ENCODE results near the gene FBXL2. TPM values are rescaled to one million over a fixed set of nuclear protein-coding genes. Genes with fewer than 3 reads are reported as not detected.
A peak's percentile ranks its signal among the peaks of the same experiment; 100 is the strongest.
"Not testable (repeated sequence)": the region's sequence is repeated elsewhere in the genome, so short reads cannot be mapped to it uniquely, and the experiment has no call there.

Gene FBXL2
- total RNA-seq, 1 donor from 2014 or later: 1.5 TPM

GRCh38 chr3:33403756-33404155, 126.5 kb downstream of the FBXL2 start:
- no peaks in the 10 kb centered on the region for H3K27me3 ChIP-seq (ENCODE audit: low read depth)
- no peak for TF ChIP-seq CTCF (IDR thresholded peaks at IDR 0.05; ENCODE audit: borderline replicate concordance)
- no peaks in the 10 kb centered on the region for H3K4me1 ChIP-seq
- H3K27ac ChIP-seq (replicated peaks): no peak overlapping the region
- no peak for DNase-seq
- intact Hi-C loops (cut with micrococcal nuclease): no loop called here
- H3K4me3 ChIP-seq: no peak overlapping the region
- H3K36me3 ChIP-seq: peaks cover 94% of the 10 kb centered on the region
- no peaks in the 10 kb centered on the region for H3K9me3 ChIP-seq (replicated peaks)

- DNase-seq; H3K27ac ChIP-seq (replicated peaks); intact Hi-C loops (cut with micrococcal nuclease); H3K4me1 ChIP-seq; H3K4me3 ChIP-seq; H3K9me3 ChIP-seq (replicated peaks); H3K27me3 ChIP-seq (ENCODE audit: low read depth): not testable (repeated sequence)
- H3K36me3 ChIP-seq: peaks cover 79% of the 10 kb centered on the region
These were observed 133.6 kb downstream of the FBXL2 start for GRCh38 chr3:33410816-33411215.

- Histone ChIP-seq H3K27ac (replicated peaks) (no peak overlapping the region), H3K9me3 (replicated peaks) (no peaks in the 10 kb centered on the region), H3K36me3 (peaks cover 54% of the 10 kb centered on the region), H3K27me3 (ENCODE audit: low read depth) (no peaks in the 10 kb centered on the region), H3K4me1 (no peaks in the 10 kb centered on the region), H3K4me3 (no peak overlapping the region)
- no peak for TF ChIP-seq CTCF (IDR thresholded peaks at IDR 0.05; ENCODE audit: borderline replicate concordance)
- DNase-seq: no peak
- intact Hi-C loops (cut with micrococcal nuclease): no loop called here
These were observed 139.9 kb downstream of the FBXL2 start for GRCh38 chr3:33417066-33417673.

GRCh38 chr3:33419948-33420347, 142.7 kb downstream of the FBXL2 start:
- intact Hi-C loops (cut with micrococcal nuclease): no loop called here
- TF ChIP-seq CTCF (IDR thresholded peaks at IDR 0.05; ENCODE audit: borderline replicate concordance): no peak
- DNase-seq: no peak
- peaks cover 61% of the 10 kb centered on the region for H3K36me3 ChIP-seq
- no peak overlapping the region for H3K4me3 ChIP-seq
- peaks cover 12% of the 10 kb centered on the region for H3K4me1 ChIP-seq
- no peaks in the 10 kb centered on the region for H3K9me3 ChIP-seq (replicated peaks)
- H3K27ac ChIP-seq (replicated peaks): no peak overlapping the region
- H3K27me3 ChIP-seq (ENCODE audit: low read depth): no peaks in the 10 kb centered on the region

GRCh38 chr3:33420966-33421365, 143.7 kb downstream of the FBXL2 start:
- Histone ChIP-seq H3K27ac (replicated peaks) (no peak overlapping the region), H3K4me3 (no peak overlapping the region), H3K4me1 (peaks cover 21% of the 10 kb centered on the region), H3K9me3 (replicated peaks) (no peaks in the 10 kb centered on the region), H3K27me3 (ENCODE audit: low read depth) (no peaks in the 10 kb centered on the region), H3K36me3 (peaks cover 59% of the 10 kb centered on the region)
- DNase-seq: no peak
- TF ChIP-seq CTCF (IDR thresholded peaks at IDR 0.05; ENCODE audit: borderline replicate concordance): no peak
- intact Hi-C loops (cut with micrococcal nuclease): no loop called here

- intact Hi-C loops (cut with micrococcal nuclease): no loop called here
- Histone ChIP-seq H3K4me1 (peaks cover 47% of the 10 kb centered on the region), H3K4me3 (no peak overlapping the region), H3K27ac (replicated peaks) (peak overlapping the region; percentile 52), H3K9me3 (replicated peaks) (no peaks in the 10 kb centered on the region), H3K27me3 (ENCODE audit: low read depth) (no peaks in the 10 kb centered on the region), H3K36me3 (peaks cover 47% of the 10 kb centered on the region)
- no peak for TF ChIP-seq CTCF (IDR thresholded peaks at IDR 0.05; ENCODE audit: borderline replicate concordance)
- no peak for DNase-seq
These were observed 147.6 kb downstream of the FBXL2 start for GRCh38 chr3:33424606-33425452.
